Activated naive CD4-positive, alpha-beta T cell treated with anti-CD3 and anti-CD28 coated beads, Interleukin-2, amount 50 U/mL, for 16 hours (primary cell): ENCODE results near the gene NKAIN1.
"Not testable (repeated sequence)": the region's sequence is repeated elsewhere in the genome, so short reads cannot be mapped to it uniquely, and the experiment has no call there.

Experiments used
- DNase-seq: peaks from one replicate; pipeline ENCODE4 v3.0.0-alpha.2; 2020

NKAIN1 gene

DNA sequence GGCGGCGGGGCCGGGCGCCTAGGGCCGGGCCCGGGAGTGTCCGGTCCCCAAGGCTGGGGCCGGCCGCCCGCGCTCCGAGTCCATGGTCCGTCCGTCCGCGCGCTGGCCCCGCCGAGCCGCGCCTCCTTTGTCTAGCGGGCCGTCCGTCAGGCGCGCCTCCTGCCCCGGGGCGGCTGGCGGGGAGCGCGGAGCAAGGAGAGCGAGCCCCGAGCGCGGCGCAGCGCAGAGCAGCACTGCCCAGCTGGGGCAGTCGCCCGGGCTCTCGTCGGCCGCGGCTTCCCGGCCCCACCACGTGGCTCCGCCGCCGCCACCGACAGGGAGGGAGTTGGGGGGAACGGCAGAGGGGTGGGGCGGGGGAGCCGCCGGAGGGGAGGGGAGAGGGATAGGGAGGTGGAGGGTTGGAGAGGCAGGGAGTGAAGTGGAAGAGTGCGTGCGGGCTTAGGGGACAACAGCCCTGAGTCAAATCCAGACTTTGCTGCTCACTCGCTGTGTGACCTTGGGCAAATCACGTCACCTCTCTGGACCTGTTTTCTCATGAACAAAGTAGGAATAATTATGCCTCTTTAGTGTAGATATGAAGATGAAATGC lies at the start of gene NKAIN1:
NKAIN1 (minus strand) TSS at position 235 of the 589 bp plus-strand sequence. CDS start 340 bp downstream, outside the sequence.
- DNase-seq: no peak

DNA sequence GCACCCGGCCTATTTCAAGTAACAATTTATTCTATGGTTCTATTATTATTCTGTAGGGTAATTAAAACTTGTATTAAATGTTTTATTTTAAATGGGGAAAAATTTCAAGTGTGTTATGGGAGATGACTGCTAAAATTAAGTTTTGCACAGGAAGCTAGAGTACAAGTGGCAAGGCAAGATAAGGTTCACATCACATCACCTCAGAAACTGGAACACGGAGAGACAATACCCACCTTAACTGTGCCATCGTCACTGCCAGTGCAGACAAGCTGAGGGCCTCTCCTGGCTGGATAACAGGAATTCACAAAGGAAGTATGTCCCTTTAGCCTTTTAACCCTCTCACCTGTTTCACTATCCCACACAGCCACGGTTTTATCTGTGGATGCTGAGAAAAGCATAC lies 49.3 kb upstream of the NKAIN1 start:
- no peak for DNase-seq

- DNase-seq: not testable (repeated sequence)
Measured at GRCh38 chr1:31287791-31288190, 48.1 kb upstream of the NKAIN1 start.

- DNase-seq: not testable (repeated sequence)
Measured at GRCh38 chr1:31282426-31282825, 42.7 kb upstream of the NKAIN1 start.

GRCh38 chr1:31273619-31274018 lies 33.9 kb upstream of the NKAIN1 start:
- DNase-seq: no peak

DNA sequence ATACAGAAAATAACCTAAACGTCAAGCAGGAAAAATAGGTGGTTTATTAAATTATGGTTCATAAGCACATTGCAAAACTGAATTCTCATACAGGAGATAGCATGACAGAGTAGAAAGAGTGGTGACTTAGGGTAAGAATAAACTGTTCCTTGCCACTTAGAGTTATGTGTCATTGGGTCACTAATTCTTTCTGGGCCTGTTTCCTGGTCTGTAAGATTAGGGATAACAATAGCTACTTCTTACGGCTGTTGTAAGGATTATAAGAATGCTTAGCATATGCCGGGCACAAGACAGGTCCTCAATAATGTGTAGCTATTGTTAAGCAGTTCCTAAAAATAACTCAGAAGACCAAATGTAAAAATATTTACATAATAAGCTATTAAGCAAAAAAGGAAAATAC lies 32.7 kb upstream of the NKAIN1 start:
- DNase-seq: no peak

- no peak for DNase-seq
Measured at GRCh38 chr1:31266547-31266946, 26.9 kb upstream of the NKAIN1 start.

GRCh38 chr1:31264790-31265386 lies 25.2 kb upstream of the NKAIN1 start:
- no peak for DNase-seq

GRCh38 chr1:31263408-31263807 lies 23.7 kb upstream of the NKAIN1 start:
- DNase-seq: no peak

GRCh38 chr1:31262393-31262792 lies 22.7 kb upstream of the NKAIN1 start:
- DNase-seq: not testable (repeated sequence)

- no peak for DNase-seq
Measured at GRCh38 chr1:31261916-31262315, 22.2 kb upstream of the NKAIN1 start.

DNA sequence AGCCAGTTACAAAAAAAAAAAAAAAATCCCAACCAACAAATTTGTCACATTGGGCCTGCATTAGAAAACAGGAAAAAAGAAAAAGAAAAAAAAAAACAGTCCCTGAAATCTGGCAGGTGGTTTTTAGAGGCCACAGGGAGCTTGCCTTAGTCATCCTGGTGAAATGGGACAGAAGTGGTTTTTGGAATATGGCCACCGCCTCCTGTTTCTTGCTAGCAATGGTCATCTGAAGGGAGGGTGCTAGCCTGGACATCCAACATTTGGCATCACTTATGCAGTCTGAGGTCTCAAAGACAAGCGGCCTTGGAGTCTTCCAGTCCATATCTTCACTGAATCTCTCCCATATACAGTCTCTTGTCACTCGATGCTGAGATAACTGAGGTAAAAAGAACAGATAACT lies 20.1 kb upstream of the NKAIN1 start:
- no peak for DNase-seq

- no peak for DNase-seq
Measured at GRCh38 chr1:31258581-31258980, 18.9 kb upstream of the NKAIN1 start.

DNA sequence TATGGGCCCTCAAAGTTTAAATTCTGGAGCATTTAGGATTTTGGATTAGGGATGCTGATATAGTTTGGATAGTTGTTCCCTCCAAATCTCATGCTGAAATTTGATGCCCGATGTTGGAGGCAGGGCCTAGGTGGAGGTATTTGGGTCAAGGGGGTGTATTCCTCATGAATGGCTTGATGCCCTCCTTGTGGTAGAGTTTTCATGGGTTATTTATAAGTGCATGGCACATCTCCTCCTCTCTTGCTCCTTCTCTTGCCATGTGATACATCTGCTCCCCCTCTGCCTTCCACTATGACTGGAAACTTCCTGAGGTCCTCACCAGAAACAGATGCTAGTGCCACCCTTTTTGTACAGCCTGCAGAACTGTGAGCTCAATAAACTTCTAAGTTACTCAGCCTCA lies 17.5 kb upstream of the NKAIN1 start:
- DNase-seq: no peak

GRCh38 chr1:31249854-31250253 lies 10.2 kb upstream of the NKAIN1 start:
- DNase-seq: no peak

DNA sequence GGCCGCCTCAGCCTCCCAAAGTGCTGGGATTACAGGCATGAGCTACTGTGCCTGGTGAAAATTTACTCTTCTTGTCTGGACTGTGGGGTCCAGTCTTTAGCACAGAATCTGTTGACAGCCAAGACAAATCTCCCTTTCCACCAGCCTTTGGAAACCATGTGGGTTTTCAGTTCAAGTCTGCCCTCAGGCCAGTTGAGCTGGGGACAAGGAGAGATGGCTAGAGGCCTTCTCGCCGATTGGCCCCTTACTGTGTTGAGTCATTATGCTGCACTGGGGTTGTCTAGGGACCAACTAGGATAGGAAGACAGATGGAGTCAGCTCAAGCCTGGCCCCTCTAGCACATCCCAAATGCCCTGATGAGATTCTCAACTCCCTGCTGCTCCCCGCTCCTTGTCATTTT lies 8.6 kb upstream of the NKAIN1 start:
- DNase-seq: no peak

DNA sequence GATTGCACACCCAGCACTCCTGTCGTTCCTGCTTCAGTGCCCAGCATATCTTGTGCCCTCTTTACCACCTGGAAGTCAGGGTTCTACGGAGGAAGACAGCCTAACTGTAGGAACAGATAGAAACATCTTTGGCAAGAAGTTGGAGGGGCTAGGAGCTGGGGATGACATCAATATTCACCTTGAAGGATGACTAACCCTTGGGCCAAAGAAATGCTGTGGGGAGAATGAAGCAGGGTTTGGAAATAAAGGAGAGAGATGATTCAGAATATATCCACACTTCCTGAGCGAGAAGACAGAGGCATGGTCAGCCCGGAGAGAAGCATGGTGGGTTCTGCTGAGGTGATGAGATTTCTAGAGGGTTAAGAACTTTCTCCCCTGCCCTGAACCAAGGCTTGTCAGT lies 4.6 kb upstream of the NKAIN1 start:
- no peak for DNase-seq

- DNase-seq: no peak
Measured at GRCh38 chr1:31243501-31244286, 4.0 kb upstream of the NKAIN1 start.

DNA sequence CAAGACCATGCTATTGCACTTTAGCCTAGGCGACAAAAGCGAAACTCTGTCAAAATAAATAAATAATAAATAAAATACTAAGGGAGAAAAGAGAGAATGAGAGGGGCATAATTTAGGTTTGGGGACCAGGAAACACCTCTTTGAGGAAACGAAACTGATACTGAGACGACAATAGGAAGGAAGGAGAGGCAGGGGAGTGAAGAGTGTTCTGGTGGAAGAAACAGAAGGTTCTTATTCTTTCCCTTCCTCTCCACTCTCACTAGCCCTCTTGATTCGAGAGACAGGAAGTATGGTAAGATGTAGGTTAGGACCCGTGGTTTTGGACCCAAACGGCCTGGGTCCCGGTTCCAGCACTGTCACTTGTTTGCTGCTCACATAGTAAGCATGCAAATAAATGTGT lies 1.6 kb upstream of the NKAIN1 start:
- no peak for DNase-seq

- no peak for DNase-seq
Measured at GRCh38 chr1:31238986-31239613, 587 bp downstream of the NKAIN1 start.

DNA sequence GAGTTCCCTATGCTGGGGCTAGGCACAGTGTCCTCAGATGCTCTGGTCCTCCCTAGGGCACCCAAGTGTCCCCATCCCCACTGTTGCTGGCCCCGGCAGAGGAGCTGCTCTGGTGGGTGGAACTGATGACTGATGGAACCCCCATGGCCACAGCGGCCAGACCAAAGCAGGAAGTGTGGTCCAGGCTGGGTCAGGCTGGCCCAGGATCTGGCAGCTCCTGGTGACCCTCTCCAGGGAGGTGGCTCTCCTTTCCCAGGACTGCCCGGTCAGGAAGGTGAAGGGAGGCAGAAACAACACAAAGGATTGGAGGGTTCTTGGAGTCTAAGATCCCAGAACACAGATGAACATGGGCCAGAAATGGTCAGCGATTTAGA lies 1.1 kb downstream of the NKAIN1 start:
- DNase-seq: no peak

- no peak for DNase-seq
Measured at GRCh38 chr1:31234870-31235269, 4.8 kb downstream of the NKAIN1 start.

DNA sequence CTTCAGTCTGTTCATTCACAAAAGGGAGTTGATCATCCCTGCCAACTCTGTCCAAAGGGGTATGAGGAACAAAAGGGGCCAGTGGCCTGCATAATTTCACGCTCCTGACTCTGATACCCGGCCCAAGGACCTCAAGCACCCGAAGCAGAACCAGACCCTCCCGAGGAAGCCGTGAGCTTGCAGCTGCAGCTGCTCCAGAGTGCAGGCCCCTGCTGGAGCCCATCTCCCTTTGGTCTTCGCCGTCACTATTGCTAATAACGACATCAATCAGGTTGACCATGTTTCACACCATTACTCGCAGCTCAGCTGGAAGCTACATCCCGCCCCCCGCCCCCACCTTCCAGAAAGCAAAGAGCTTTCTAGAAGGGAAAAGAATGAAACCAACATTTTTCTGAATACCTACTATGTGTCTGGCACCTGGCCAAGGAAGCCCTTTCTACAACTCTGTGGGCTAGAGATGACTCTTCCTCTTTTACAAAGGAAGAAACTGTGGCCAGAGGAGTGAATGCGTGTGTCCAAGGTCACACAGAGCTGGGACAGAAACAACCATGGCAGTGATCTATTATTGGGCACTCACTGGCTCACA lies 5.5 kb downstream of the NKAIN1 start:
- DNase-seq: no peak

- no peak for DNase-seq
Measured at GRCh38 chr1:31232689-31233088, 7.0 kb downstream of the NKAIN1 start.
